Natural killer cell treated with Interleukin-12 subunit alpha and Interleukin-12 subunit beta and Interleukin-15 and Interleukin-18, amount 100 ng/mL, for 72 hours (primary cell): Measurements from ENCODE around the gene LRRC74B. TPM values are rescaled to one million over a fixed set of nuclear protein-coding genes. Genes with fewer than 3 reads are reported as not detected.
A peak's percentile ranks its signal among the peaks of the same experiment; 100 is the strongest.
"Not testable (repeated sequence)": the region's sequence is repeated elsewhere in the genome, so short reads cannot be mapped to it uniquely, and the experiment has no call there.

Experiments
- ATAC-seq, 2 donors: fragments of 150-1000 bp; cut with Tn5 transposase in 1 of 2; sonication (Bioruptor Pico), chemical (Tn5 transposase) in 1 of 2; 2 replicates each; pipeline ENCODE4 v1.10.0; 2021
- DNase-seq: peaks from one replicate; pipeline ENCODE4 v3.0.0; 2022; ENCODE audit warnings: low spot score
- H3K27ac Mint-ChIP-seq, 2 donors: 1 replicate in 1 of 2; 2 replicates in 1 of 2; pipeline ENCODE4 v1.8.0; 2022; ENCODE audit warnings: mixed read lengths in 2 of 2, mild to moderate bottlenecking in 1 of 2, moderate library complexity in 1 of 2
- H3K27me3 Mint-ChIP-seq, 2 donors: 1 replicate in 1 of 2; 2 replicates in 1 of 2; pipeline ENCODE4 v1.8.0; 2022; ENCODE audit warnings: mixed read lengths in 2 of 2
- H3K36me3 Mint-ChIP-seq: one replicate; pipeline ENCODE4 v1.8.0; 2022; ENCODE audit warnings: mixed read lengths
- H3K4me1 Mint-ChIP-seq, 2 donors: 1 replicate in 1 of 2; 2 replicates in 1 of 2; pipeline ENCODE4 v1.8.0; 2022; ENCODE audit warnings: low read depth in 2 of 2, mixed read lengths in 2 of 2, mild to moderate bottlenecking in 1 of 2
- H3K4me3 Mint-ChIP-seq: one replicate; pipeline ENCODE4 v1.8.0; 2022; ENCODE audit warnings: mixed read lengths
- H3K9me3 Mint-ChIP-seq: 2 replicates; pipeline ENCODE4 v1.8.0; 2022; ENCODE audit warnings: mixed read lengths
- total RNA-seq, 2 donors: library from RNA; stranded (reverse); gene quantifications; one replicate each; pipeline ENCODE4 v1.2.3, GENCODE V29; 2022

The LRRC74B gene
- total RNA-seq, 2 donors from 2014 or later, result not detected

DNA sequence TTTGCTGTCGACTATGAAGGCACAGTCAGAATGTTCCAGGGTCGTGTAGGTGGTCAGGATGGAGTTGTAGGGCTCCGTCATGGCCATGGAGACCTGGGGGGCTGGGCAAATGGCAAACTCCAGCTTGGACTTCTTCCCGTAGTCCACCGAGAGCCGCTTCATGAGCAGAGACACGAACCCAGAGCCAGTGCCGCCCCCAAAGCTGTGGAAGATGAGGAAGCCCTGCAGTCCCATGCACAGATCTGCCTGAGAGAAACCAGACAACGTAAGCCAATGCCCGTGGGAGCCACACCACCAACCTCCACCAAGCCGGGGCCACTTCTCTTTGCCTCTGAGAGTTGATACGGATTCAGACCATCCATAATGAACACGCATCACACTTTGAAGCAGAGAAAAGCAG lies 36.5 kb upstream of the LRRC74B start:
- ATAC-seq, DNase-seq, H3K9me3 Mint-ChIP-seq, H3K27ac Mint-ChIP-seq, H3K27me3 Mint-ChIP-seq, H3K4me3 Mint-ChIP-seq, H3K36me3 Mint-ChIP-seq, H3K4me1 Mint-ChIP-seq: not testable (repeated sequence)

DNA sequence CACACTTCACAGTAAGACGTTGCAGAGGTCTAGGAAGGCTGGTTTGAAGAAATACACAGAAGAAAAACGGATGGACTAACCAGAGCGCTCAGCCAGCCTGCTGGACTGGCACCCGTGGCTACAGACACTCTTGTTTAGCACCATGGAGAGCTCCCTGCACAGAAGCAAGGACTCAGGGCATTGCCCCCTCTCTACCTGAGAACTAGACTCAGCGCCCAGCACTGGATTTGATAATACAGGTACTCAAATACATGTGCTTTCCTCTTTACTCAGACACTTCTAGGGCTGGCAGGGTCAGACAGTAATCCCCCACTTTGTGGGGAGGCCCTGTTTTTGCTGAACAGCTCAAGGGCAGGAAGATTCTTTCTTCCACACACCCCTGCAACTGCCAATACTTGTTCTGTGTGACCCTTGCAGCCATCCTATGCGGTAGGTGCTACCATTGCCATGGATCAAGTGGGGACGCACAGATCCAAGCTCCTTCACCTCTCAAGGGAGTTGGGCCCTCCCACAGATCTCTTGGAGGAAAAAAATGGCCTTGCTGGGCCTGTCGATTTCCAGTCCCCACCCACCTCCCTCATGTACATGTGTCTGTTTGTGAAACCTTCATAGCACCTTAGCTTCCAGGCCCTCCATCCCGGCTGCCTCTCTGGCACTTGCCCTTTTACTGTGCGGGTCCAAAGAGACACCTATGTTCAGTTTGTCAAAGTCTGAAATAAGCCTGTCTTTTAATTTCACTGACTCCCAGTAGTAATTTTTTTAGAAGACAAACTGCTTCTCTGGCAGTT lies 35.9 kb upstream of the LRRC74B start:
- Mint-ChIP-seq H3K4me3 (no peak overlapping the region), H3K4me1 (peaks cover 10 to 15% of the 10 kb centered on the region in 2 donors), H3K27me3 (no peaks in the 10 kb centered on the region), H3K36me3 (no peaks in the 10 kb centered on the region), H3K27ac (no peak overlapping the region), H3K9me3 (no peaks in the 10 kb centered on the region)
- DNase-seq (no peak), ATAC-seq (no peak)

DNA sequence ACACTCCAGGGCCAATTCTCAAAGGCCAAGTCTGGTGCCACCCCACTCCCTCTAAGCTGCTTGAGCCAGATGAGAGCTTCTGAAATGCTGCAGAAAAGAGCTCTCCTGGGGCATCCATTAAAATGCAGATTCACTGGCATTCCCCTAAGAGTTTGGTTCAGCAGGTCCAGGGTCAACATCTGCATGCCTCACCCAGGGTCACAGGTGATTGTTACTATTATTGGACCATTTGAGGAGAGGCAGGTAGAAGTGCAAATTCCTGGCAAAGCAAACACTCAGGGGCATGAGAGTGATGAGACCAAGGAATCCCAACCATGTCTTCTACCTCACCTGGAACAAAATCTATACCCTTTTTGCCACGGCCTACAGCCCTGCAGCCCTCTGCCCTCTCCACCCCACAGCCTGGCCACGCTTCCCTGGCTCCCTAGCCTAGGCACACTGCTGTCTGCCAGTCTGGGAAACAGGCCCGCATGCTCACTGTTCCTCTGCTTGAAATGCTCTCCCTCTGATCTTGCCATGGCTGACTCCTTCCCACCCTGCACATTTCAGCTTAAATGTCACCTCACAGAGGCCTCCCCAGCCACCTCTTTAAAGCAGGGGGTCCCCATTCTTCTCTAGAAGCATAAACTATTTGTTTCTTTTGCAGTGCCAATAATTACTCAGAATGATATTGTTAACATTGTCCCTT lies 35.2 kb upstream of the LRRC74B start:
- Mint-ChIP-seq H3K9me3 (no peaks in the 10 kb centered on the region), H3K27ac (no peak overlapping the region), H3K36me3 (no peaks in the 10 kb centered on the region), H3K4me3 (no peak overlapping the region), H3K27me3 (no peaks in the 10 kb centered on the region), H3K4me1 (peaks cover 16 to 19% of the 10 kb centered on the region in 2 donors)
- DNase-seq, result no peak
- ATAC-seq, result no peak

DNA sequence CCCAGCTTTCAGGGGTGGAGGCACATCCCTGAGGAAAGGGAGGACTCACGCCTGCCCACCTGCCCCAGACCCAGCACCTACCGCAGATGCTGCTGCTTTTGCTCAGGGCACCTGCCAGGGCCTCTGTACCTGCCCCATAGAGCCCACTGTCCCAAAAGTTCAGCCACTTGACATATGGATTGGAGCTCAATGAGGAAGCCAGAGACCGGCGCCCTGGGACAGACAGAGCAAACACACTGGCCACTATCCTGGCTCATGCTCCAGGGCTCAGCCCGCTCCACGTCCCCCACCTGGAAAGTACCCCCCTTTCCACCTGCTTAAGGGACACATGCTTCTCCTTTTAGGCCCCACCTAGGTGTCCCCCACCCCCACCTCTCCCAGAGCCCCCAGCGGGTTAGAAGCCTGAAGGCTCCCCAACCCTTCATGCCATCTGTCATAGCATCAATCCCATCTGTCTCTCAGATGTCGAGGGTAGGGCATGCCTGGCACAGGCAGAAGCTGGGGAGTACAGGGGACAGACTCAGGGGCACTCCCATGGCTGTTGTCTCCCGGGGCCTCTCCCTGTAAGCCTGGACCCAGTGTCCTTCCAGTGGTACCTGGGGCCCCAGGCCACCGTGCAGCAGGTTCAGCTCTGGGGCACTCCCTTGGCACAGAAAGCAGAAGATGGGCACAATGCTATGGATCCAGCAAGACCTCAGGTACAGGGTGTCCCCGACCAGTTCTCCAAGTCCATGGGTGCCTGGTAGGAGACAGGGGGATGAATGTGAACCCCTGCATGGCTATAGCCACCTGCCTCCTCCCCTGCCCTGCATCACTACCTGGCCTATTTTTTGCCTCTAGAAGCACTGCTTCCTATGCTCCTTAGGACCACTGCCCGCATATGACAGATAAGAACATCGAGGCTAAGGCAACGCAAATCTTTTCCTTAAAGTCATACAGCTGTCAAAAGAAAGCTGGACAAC lies 33.0 kb upstream of the LRRC74B start:
- ATAC-seq (no peak), DNase-seq (no peak)
- Mint-ChIP-seq H3K27ac (peak overlapping the region in 1 of 2 donors; percentile 25), H3K4me3 (peak overlapping the region; percentile 93), H3K36me3 (no peaks in the 10 kb centered on the region), H3K4me1 (peaks cover 19 to 26% of the 10 kb centered on the region in 2 donors), H3K9me3 (no peaks in the 10 kb centered on the region), H3K27me3 (no peaks in the 10 kb centered on the region)

DNA sequence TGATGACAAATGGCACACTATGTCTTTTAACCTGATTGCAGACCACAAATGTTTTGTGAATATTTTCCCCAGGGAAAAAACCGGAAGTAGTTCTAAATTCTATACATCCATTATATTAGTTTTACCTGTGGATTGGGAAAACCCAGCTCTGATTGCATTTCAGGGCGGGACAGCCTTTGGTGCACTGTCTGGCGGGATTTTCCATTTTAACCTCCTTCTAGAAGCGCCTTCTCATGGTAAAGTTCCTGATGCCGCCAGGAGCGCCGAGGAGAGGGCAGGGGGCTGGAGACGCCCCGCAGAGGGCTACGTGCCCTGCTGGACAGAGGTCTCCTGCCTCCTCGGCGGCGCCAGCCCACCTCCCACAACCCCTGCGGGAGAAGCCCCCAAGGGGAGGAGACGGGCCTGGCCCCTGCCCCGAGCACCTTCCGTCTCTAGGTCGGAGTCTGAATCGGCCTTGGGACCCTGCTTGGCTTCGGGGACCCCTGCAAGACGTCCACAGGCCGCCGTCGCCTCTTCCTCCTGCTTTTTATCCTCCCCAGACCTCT lies 32.0 kb upstream of the LRRC74B start:
- DNase-seq (no peak), ATAC-seq (no peak)
- H3K27me3 Mint-ChIP-seq, result no peaks in the 10 kb centered on the region
- peak overlapping the region; percentile 73 to 96 for H3K27ac Mint-ChIP-seq
- peaks cover 19 to 26% of the 10 kb centered on the region in 2 donors for H3K4me1 Mint-ChIP-seq
- peak overlapping the region; percentile 93 for H3K4me3 Mint-ChIP-seq
- no peaks in the 10 kb centered on the region for H3K9me3 Mint-ChIP-seq
- H3K36me3 Mint-ChIP-seq, result no peaks in the 10 kb centered on the region

DNA sequence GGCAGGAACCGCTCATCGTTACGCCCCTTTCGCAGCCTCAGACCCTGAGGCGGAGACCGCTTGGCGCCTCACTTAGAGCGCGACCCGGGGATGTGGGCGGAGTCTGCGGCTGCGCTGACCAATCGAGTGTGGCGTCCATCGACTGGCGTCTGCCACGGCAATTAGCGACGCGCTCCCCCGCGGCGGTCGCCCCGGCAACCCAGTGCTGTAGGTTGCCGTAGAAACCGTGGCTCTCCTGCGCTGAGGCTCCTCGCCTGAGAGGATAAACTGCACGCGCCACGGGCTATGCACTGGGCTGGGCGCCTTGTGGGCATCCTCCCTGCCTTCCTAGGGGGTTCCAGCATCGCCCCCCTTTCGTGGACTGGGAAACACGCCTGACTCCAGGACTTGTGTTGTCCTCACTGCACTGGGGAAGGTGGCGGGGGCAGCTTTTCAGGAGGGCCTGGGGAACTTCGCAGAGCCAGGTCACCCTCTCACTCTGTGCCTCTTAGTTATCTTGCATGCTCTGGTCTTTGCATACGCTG lies 31.5 kb upstream of the LRRC74B start:
- H3K4me1 Mint-ChIP-seq, result peaks cover 19 to 26% of the 10 kb centered on the region in 2 donors
- H3K4me3 Mint-ChIP-seq, result peak overlapping the region; percentile 93
- H3K27me3 Mint-ChIP-seq, result no peaks in the 10 kb centered on the region
- H3K9me3 Mint-ChIP-seq, result no peaks in the 10 kb centered on the region
- H3K27ac Mint-ChIP-seq, result peak overlapping the region; percentile 73 to 96
- peak; percentile 98 for ATAC-seq
- DNase-seq, result peak; percentile 95
- H3K36me3 Mint-ChIP-seq, result no peaks in the 10 kb centered on the region

DNA sequence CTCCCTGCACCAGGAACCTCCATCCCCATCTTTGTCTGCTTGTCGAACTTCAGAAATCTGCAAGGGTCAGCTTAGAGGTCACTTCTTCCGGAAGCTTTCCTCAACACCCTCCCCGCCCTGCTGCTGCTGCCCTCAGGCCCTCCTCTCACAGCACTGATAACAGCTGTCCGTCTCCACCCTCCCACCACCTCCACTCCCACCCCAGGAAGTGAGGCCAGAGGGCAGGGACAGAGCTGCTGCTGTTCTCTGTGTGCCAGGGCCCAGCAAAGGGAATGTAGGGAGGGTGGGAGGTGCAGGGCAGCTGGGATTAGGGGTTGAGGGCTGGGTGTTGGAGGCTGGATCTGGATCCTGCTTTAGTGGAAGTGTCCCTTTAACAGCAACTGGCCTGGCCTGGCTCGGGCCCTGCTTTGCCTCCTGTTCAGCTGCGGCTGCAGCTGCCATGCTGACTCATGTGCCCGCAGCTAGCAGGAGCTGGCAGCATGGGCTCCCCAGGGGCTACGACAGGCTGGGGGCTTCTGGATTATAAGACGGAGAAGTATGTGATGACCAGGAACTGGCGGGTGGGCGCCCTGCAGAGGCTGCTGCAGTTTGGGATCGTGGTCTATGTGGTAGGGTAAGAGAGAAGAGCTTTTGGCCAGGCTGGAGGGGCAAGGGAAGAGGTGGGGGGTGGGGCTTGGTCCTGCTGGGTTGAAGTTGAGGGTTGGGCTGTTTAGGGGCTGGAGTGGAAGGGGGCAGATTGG lies 30.9 kb upstream of the LRRC74B start, which contains the start of gene P2RX6:
Gene P2RX6, plus strand, starts transcription at position 440 of the 740 bp plus-strand sequence. Its CDS starts 10 bp downstream, at position 450.
- no peaks in the 10 kb centered on the region for H3K36me3 Mint-ChIP-seq
- ATAC-seq, result peak in 1 of 2 donors; percentile 28
- peak within 1 kb of the TSS; percentile 73 to 96 for H3K27ac Mint-ChIP-seq
- H3K27me3 Mint-ChIP-seq, result no peaks in the 10 kb centered on the region
- DNase-seq, result no peak
- H3K4me1 Mint-ChIP-seq, result peaks cover 19 to 26% of the 10 kb centered on the region in 2 donors
- no peaks in the 10 kb centered on the region for H3K9me3 Mint-ChIP-seq
- H3K4me3 Mint-ChIP-seq, result peak within 1 kb of the TSS; percentile 93

DNA sequence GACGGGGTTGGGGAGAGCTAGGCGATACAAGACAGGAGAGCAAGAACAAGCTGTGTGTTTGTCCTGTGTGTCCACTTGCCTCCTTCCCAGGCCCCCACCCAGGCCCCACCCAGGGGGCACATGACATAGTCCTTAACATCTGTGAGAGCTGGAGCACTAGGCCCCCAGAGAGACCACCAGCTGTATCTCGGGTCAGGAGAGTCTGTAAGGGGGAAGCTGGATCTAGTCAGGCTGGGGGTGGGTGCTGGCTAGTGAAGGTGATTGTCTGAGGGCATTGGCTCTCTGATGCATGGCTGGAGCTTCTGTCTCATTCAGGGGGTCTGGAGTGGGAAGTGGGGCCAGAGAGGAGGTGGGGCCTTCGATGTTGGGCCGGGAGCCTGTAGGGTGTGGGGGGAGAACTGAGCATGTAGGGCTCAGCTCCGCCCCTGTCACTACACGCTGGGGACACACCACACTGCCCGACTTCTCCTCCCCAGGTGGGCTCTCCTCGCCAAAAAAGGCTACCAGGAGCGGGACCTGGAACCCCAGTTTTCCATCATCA lies 30.2 kb upstream of the LRRC74B start:
- Mint-ChIP-seq H3K9me3 (no peaks in the 10 kb centered on the region), H3K36me3 (no peaks in the 10 kb centered on the region), H3K27me3 (no peaks in the 10 kb centered on the region), H3K4me1 (peaks cover 19 to 26% of the 10 kb centered on the region in 2 donors), H3K27ac (peak overlapping the region; percentile 73 to 96), H3K4me3 (peak overlapping the region; percentile 93)
- ATAC-seq, result no peak
- DNase-seq, result no peak

DNA sequence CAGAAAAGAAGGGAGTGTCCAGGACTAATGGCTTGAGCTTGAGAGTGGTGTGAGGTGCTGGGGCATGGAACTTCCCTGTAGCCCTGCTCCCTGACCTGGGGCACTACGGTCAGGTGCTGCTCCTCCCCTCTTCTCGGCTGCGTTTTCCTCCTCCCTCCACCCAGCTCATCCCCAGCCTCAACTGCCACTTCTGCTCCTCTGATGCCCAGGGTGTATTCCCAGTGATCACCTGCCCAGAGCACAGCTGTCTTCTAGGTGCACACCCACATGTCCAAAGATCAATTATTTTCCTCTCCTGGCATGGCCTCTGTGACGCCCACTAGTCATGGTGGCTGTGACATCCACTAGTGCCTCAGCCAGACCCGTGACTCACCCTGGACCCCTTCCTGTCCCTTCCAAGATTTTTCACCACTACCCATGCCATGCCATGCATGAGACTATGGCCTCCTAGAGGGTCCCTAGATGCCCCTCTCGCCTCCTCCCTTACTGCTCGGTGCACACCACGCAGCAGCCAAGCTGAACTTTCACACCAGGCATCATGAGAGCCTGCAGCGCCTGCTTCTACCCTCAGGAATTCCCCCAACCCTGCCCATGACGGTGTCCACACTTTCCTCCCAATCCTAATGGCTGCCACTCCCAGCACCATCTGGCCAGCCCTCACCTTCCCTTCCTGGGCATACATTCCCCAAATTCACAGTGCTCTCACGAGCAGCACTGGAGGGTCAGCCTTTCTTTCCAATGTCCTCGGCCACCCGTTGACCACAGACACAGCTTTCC lies 28.9 kb upstream of the LRRC74B start:
- ATAC-seq, result no peak
- Mint-ChIP-seq H3K9me3 (no peaks in the 10 kb centered on the region), H3K27ac (peak overlapping the region; percentile 12 to 56), H3K36me3 (no peaks in the 10 kb centered on the region), H3K27me3 (no peaks in the 10 kb centered on the region), H3K4me1 (peaks cover 19 to 26% of the 10 kb centered on the region in 2 donors), H3K4me3 (no peak overlapping the region)
- no peak for DNase-seq

DNA sequence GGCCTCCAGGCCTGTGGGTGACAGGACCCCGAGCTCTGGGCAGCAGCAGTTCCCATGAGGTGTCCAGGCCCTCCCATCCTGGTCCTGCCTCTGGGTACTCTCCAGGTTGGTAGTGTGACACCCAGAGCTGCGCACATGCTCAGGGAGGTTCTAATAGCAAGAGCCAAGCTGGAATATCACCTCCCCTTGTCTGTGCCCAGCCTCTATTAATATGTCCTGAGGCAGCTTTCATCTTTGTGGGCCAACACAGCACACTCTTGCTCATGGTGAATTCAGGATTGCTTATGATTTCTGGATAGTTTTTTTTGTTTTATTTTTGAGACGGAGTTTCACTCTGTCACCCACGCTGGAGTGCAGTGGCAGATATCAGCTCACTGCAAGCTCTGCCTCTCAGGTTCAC lies 27.4 kb upstream of the LRRC74B start:
- DNase-seq (no peak), ATAC-seq (no peak)
- Mint-ChIP-seq H3K27ac (no peak overlapping the region), H3K36me3 (no peaks in the 10 kb centered on the region), H3K27me3 (no peaks in the 10 kb centered on the region), H3K9me3 (no peaks in the 10 kb centered on the region), H3K4me3 (no peak overlapping the region), H3K4me1 (peaks cover 18 to 26% of the 10 kb centered on the region in 2 donors)

DNA sequence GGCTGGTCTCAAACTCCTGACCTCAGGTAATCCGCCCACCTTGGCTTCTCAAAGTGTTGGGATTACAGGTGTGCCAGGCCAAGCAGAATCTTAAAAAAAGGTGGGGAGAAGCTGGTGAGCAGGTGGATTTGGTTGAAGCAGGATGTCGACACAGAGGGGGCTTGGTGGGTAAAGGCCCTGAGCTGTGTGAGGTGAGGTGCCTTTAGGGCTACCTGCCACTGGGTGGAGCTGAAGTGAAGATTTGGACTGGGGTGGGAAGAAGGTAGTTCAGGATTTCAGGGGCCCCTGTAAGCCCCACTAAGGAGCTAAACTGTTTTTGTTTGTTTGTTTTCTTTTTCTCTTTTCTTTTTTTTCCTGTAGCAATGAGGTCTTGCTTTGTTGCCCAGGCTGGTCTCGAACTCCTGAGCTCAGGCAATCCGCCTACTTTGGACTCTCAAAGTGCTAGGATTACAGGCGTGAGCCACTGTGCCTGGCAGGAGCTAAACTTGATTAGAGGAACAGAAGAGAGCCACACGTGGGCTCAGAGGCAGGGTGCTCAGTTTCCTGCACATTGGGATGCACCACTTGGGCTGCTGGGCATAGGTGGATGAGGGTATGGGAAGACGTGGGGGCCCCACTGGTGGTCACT lies 24.8 kb upstream of the LRRC74B start:
- DNase-seq, result no peak
- H3K27me3 Mint-ChIP-seq, result no peaks in the 10 kb centered on the region
- H3K27ac Mint-ChIP-seq, result no peak overlapping the region
- no peaks in the 10 kb centered on the region for H3K36me3 Mint-ChIP-seq
- no peak for ATAC-seq
- H3K4me1 Mint-ChIP-seq, result peaks cover 0 to 15% of the 10 kb centered on the region in 2 donors
- H3K4me3 Mint-ChIP-seq, result no peak overlapping the region
- no peaks in the 10 kb centered on the region for H3K9me3 Mint-ChIP-seq
